Panc1 (cell line): ENCODE data around the gene SSTR5.

ENCODE experiments used
- CTCF ChIP-seq: fragments of 450-650 bp; IDR thresholded peaks from 2 replicates; pipeline ENCODE4 v1.5.1; 2017; ENCODE audit warnings: mild to moderate bottlenecking
- REST ChIP-seq, 2 experiments: IDR thresholded peaks; 2 replicates each; pipeline ENCODE4 v1.6.1; 2011 to 2012; ENCODE audit warnings: low read depth in 2 of 2, control low read depth in 1 of 2, low read length in 1 of 2, mild to moderate bottlenecking in 1 of 2, moderate library complexity in 1 of 2; ENCODE audit not compliant: insufficient read depth in 1 of 2
- SIN3A ChIP-seq: IDR thresholded peaks from 2 replicates; pipeline ENCODE4 v1.6.1; 2012; ENCODE audit warnings: low read depth, mild to moderate bottlenecking, low read length, moderate library complexity, borderline replicate concordance; ENCODE audit not compliant: insufficient read depth

GRCh38 chr16:1082952-1083675 lies 10.6 kb downstream of the SSTR5 start:
- TF ChIP-seq REST (IDR thresholded peaks at IDR 0.05; ENCODE audit: insufficient read depth in 1 of 2, low read depth in 2 of 2, low read length in 1 of 2) (no peak), CTCF (no peak), SIN3A (no peak)
